ENCODE results near the gene FAM43B. TPM values are rescaled to one million over a fixed set of nuclear protein-coding genes. Genes with fewer than 3 reads are reported as not detected.

Gene FAM43B
- total RNA-seq, 1 donor from 2014 or later: 0.20 TPM

DNA sequence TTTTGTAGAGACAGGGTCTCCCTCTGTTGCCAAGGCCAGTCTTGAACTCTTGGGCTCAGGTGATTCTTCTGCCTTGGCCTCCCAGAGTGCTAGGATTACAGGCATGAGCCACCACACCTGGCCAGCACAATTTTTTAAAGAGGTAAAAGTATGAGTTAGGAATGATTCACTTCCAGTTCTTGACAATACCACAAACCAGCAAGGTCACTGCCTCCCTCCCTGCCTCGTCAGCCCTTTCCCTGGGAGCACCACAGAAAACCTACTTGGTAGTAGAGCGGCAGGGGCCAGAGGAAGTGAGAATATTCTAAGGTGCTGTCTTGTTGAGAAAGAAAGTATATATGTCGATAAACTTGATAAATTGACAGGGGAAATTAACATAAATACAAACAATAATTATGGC, 25.7 kb downstream of the FAM43B start:
- intact Hi-C loops (cut with DNase I): no loop called here
- H3K27me3 ChIP-seq: peaks cover 6% of the 10 kb centered on the region
- no peaks in the 10 kb centered on the region for H3K36me3 ChIP-seq
- TF ChIP-seq, protein P1, sequence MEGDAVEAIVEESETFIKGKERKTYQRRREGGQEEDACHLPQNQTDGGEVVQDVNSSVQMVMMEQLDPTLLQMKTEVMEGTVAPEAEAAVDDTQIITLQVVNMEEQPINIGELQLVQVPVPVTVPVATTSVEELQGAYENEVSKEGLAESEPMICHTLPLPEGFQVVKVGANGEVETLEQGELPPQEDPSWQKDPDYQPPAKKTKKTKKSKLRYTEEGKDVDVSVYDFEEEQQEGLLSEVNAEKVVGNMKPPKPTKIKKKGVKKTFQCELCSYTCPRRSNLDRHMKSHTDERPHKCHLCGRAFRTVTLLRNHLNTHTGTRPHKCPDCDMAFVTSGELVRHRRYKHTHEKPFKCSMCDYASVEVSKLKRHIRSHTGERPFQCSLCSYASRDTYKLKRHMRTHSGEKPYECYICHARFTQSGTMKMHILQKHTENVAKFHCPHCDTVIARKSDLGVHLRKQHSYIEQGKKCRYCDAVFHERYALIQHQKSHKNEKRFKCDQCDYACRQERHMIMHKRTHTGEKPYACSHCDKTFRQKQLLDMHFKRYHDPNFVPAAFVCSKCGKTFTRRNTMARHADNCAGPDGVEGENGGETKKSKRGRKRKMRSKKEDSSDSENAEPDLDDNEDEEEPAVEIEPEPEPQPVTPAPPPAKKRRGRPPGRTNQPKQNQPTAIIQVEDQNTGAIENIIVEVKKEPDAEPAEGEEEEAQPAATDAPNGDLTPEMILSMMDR (IDR thresholded peaks at IDR 0.05): no peak
- ATAC-seq: no peak
- no peak overlapping the region for H3K27ac ChIP-seq
- H3K4me3 ChIP-seq: no peak overlapping the region
- no peaks in the 10 kb centered on the region for H3K4me1 ChIP-seq
- no peak for DNase-seq
- no peaks in the 10 kb centered on the region for H3K9me3 ChIP-seq

GRCh38 chr1:20578721-20579395, 26.5 kb downstream of the FAM43B start:
- ATAC-seq: no peak
- H3K36me3 ChIP-seq: no peaks in the 10 kb centered on the region
- H3K9me3 ChIP-seq: no peaks in the 10 kb centered on the region
- no peaks in the 10 kb centered on the region for H3K4me1 ChIP-seq
- no peak overlapping the region for H3K4me3 ChIP-seq
- intact Hi-C loops (cut with DNase I): no loop called here
- TF ChIP-seq, protein P1 (IDR thresholded peaks at IDR 0.05): no peak
- no peak overlapping the region for H3K27ac ChIP-seq
- no peaks in the 10 kb centered on the region for H3K27me3 ChIP-seq
- no peak for DNase-seq

DNA sequence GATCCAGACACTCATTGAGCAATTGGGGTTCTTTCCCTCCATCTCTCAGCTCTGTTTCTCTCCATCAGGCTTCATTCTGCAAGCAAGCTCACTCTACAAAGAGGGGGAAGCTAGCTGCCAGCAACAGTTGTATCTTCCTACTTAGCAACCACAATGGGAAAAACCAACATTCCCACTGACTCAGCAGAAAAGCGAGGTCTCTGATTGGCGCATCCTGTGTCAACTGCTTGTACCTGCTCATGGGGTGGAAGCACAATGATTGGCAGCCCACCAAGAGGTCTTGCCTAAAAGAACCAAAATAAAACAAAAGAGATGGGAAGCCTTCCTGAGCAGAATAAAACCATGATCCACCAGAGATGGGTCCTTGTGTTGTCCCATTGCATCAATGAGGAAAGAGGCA, 32.5 kb downstream of the FAM43B start:
- H3K27ac ChIP-seq: no peak overlapping the region
- peaks cover 11% of the 10 kb centered on the region for H3K4me1 ChIP-seq
- no peak for DNase-seq
- no peak for ATAC-seq
- intact Hi-C loops (cut with DNase I): no loop called here
- peaks cover 9% of the 10 kb centered on the region for H3K27me3 ChIP-seq
- no peak overlapping the region for H3K4me3 ChIP-seq
- no peaks in the 10 kb centered on the region for H3K36me3 ChIP-seq
- H3K9me3 ChIP-seq: no peaks in the 10 kb centered on the region
- TF ChIP-seq, protein P1 (IDR thresholded peaks at IDR 0.05): no peak

- H3K36me3 ChIP-seq: no peaks in the 10 kb centered on the region
- peaks cover 21% of the 10 kb centered on the region for H3K27me3 ChIP-seq
- H3K4me1 ChIP-seq: peaks cover 16% of the 10 kb centered on the region
- intact Hi-C loops (cut with DNase I): no loop called here
- no peak overlapping the region for H3K4me3 ChIP-seq
- H3K27ac ChIP-seq: no peak overlapping the region
- TF ChIP-seq, protein P1 (IDR thresholded peaks at IDR 0.05): no peak
- H3K9me3 ChIP-seq: no peaks in the 10 kb centered on the region
- DNase-seq (no peak), ATAC-seq (no peak)
These were observed 34.7 kb downstream of the FAM43B start for GRCh38 chr1:20586953-20587660.

DNA sequence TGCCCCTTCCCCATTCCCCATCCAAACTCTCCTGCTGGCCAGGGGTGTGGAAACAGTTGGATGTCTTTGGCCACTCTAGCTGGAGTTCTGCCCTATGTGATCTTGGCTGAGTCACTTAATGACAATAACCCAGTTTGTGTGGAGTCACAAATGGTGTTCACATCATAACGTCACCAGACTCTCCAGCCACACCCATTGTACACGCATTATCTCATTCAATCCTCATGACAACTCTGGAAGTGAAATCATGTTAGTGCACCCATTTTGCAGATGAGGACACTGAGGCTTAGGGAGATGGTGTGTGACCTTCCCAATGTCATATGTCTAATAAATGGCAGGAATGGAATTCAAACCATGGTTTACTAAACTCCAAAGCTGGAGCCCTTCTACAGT, 35.3 kb downstream of the FAM43B start:
- H3K36me3 ChIP-seq: no peaks in the 10 kb centered on the region
- intact Hi-C loops (cut with DNase I): no loop called here
- no peaks in the 10 kb centered on the region for H3K9me3 ChIP-seq
- H3K4me1 ChIP-seq: peaks cover 16% of the 10 kb centered on the region
- no peak overlapping the region for H3K27ac ChIP-seq
- H3K4me3 ChIP-seq: no peak overlapping the region
- DNase-seq (no peak), ATAC-seq (no peak)
- TF ChIP-seq, protein P1 (IDR thresholded peaks at IDR 0.05): no peak
- peaks cover 21% of the 10 kb centered on the region for H3K27me3 ChIP-seq

Data from upper lobe of right lung (tissue), 1 donor.